Heart left ventricle (tissue), 16 donors: Measurements from ENCODE around the gene RXFP3. TPM values are rescaled to one million over a fixed set of nuclear protein-coding genes. Genes with fewer than 3 reads are reported as not detected.

ENCODE experiments used
- ATAC-seq, 4 donors: fragments of 200-7000 bp; cut with Tn5 transposase; one replicate each; pipeline ENCODE4 v1.9.1; 2020 to 2022; ENCODE audit warnings: moderate library complexity in 4 of 4, mild to moderate bottlenecking in 3 of 4, moderate number of reproducible peaks in 1 of 4
- DNase-seq, 5 donors: peaks; one replicate each; pipeline ENCODE4 v3.0.0-alpha.2; 2020
- H3K27ac ChIP-seq, 12 donors: fragments of 200-600 bp; sonication (generic) in 4 of 12; one replicate each; pipeline versions ENCODE4 v1.5.0 to v1.8.0; 2016 to 2022; ENCODE audit warnings: mild to moderate bottlenecking in 2 of 12
- H3K27me3 ChIP-seq, 9 donors: fragments of 200-600 bp; sonication (generic) in 2 of 9; one replicate each; pipeline versions ENCODE4 v1.5.1 to v1.8.0; 2016 to 2022; ENCODE audit warnings: mild to moderate bottlenecking in 3 of 9
- H3K36me3 ChIP-seq, 9 donors: fragments of 200-600 bp; sonication (generic) in 2 of 9; one replicate each; pipeline versions ENCODE4 v1.5.0 to v1.8.0; 2018 to 2022; ENCODE audit warnings: mild to moderate bottlenecking in 2 of 9
- H3K4me1 ChIP-seq, 12 donors: fragments of 200-600 bp; sonication (generic) in 4 of 12; one replicate each; pipeline versions ENCODE4 v1.5.0 to v1.8.0; 2016 to 2022; ENCODE audit warnings: mild to moderate bottlenecking in 3 of 12
- H3K4me3 ChIP-seq, 12 donors: fragments of 200-600 bp; sonication (generic) in 4 of 12; one replicate each; pipeline versions ENCODE4 v1.5.0 to v1.8.0; 2017 to 2022; ENCODE audit warnings: mild to moderate bottlenecking in 9 of 12, moderate library complexity in 4 of 12
- H3K9me3 ChIP-seq, 12 donors: fragments of 200-600 bp; sonication (generic) in 4 of 12; one replicate each; pipeline versions ENCODE4 v1.5.0 to v1.8.0; 2016 to 2022; ENCODE audit warnings: mild to moderate bottlenecking in 1 of 12
- POLR2A ChIP-seq, 2 donors: fragments of 450-650 bp; IDR thresholded peaks; one replicate each; pipeline ENCODE4 v1.6.1; 2017; ENCODE audit warnings: antibody characterized with exemption in 2 of 2, mild to moderate bottlenecking in 2 of 2, moderate library complexity in 2 of 2
- WGBS, 4 donors: extraction: QIAGEN DNeasy Blood & Tissue Kit in 2 of 4; methylation state at CpG; one replicate each; pipeline versions ENCODE4 v1.1.5 to v1.1.7; 2013 to 2018; 5-methylcytosine and 5-hydroxymethylcytosine counted together
- intact Hi-C, 10 donors: fragments of 100-400 bp; cut with DNase I; formaldehyde crosslinking; loops; one replicate each; pipeline versions ENCODE4 v1.11.1 to v1.14.2; 2022
- polyA plus RNA-seq, 2 donors: library from polyadenylated mRNA; stranded (reverse); fragments of 200-250 nt; gene quantifications; one replicate each; pipeline ENCODE4 v1.2.3, GENCODE V29; 2013
- total RNA-seq, 9 donors: library from RNA; depleted of rRNA in 2 of 9; stranded (reverse); fragments of >200 nt in 2 of 9; fragmentation: NEBNext Ultra II Directional in 3 of 9; extraction: Animal tissue kit (Norgen Biotek cat#: 25700) in 3 of 9; gene quantifications; one replicate each; pipeline versions ENCODE4 v1.1.0 to v1.2.4, GENCODE V29; 2016 to 2023
- TF ChIP-seq, protein P1 (sequence below), 12 donors: fragments of 200-600 bp; sonication (generic) in 4 of 12; IDR thresholded peaks; one replicate each; pipeline versions ENCODE4 v1.5.0 to v1.8.0; 2018 to 2022; ENCODE audit warnings: antibody characterized with exemption in 12 of 12, mild to moderate bottlenecking in 5 of 12
- donor health status: ischemic (EF 13 %, LVEDD 7.1; RV severe dilation, severe dysfunction).
- donor health status: healthy with polysubstance abuse.
- donor health status: DM: no; HTN: yes; CAD: no.
- donor health status: DM: no; HTN: no; CAD: no.
- donor health status: ischemic (EF 25% LVEDD 6.9; RV normal size, moderate dysfunction).
- donor health status: ischemic (EF 25% LVEDD 5.7; RV mildly dilated, moderate dysfunction).
- donor health status: healthy.
- donor health status: DM: yes; HTN: yes; CAD: no.
- donor health status: ischemic (EF 35%, LVEDD 5.7; RV mildly dilated, moderate dysfunction).
- donor health status: nonischemic (EF 11% LVEDD 7.7; RV severe dilation, severe dysfunction).
- donor health status: DM: yes; HTN: yes; CAD: no.
- donor health status: PGD.
- donor health status: ischemic (EF 29% LVEDD 5.4; RV normal size, mild dysfunction).
- donor health status: nonischemic (EF 23%, LVEDD 6.1; RV moderate dilation, normal function).

Gene RXFP3
- total and polyA plus RNA-seq, 11 donors, result 0.03 TPM; not detected in 10

DNA sequence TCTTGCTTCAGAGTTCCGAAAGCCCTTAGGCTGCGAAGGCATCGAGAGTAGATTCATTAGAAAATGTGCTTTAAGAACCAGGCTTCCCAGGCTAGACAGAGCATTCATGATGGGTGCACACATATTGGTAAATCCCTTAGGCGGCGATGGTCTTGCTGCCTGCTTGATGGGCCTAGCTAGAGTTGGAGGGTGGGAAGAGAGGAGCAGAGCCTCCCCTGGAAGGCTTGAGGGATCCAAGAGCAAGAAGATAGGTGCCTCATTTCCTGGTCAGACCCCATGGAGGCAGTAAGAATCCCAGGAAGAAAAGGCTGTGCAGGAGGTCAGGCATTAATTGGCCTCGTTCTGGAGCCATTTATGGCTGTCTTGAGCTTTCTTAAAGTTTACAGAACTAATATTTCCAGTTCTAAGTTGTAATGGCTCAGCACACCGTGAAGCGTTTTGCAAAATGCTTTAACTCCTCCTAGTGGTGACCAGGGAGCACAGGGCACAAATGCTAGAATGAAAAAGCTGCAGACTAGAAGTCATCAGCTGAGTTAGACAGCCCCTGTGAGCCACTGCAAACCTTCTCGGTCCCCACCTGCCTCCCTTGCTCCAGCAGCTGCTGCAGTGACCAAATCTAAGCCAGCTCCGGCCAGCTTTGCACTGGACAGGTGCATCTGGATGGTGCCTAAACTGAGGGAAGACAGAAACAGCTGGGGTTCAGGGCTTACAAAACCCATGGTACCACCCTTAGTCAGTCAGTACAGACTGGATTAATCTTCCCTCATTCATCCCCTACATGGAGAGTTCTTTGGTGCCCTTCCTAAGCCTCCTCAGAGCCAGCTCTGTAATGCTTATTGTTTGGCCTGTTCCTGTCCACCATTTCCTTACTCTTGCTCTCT lies 33.6 kb downstream of the RXFP3 start:
- intact Hi-C loops, result loop anchor here in 9 of 10 donors (2.0 to 10.0 kb wide), 6 partner anchors 495 to 535 kb away; no protein-coding TSS in a partner anchor
- ATAC-seq, result peak; percentile 64 to 81 (median 70)

DNA sequence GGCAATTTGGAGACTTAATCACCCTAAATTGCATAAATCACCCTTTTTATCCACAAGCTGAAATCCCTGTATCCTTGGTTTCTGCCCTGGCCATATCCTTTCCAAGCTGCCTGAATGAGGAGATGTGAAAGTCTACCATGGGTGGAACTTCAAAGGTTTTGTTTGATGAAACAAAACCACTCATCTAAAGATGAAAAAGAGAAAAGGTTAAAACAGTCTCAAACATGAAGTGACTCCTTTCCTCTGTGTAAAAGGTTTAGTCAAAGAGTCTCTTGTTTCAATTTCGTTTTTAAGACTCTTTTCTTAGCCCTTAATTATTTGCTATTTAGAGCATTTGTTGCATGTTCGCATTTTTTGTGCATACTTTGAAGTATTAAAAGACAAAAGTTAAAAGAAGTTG lies 37.1 kb downstream of the RXFP3 start:
- ATAC-seq (no peak), DNase-seq (no peak)
- Histone ChIP-seq H3K4me3 (no peak overlapping the region), H3K27ac (no peak overlapping the region), H3K36me3 (no peaks in the 10 kb centered on the region), H3K27me3 (no peaks in the 10 kb centered on the region), H3K9me3 (no peaks in the 10 kb centered on the region), H3K4me1 (peaks cover 0 to 13% (median under 1%) of the 10 kb centered on the region in 12 donors)
- TF ChIP-seq, protein P1, sequence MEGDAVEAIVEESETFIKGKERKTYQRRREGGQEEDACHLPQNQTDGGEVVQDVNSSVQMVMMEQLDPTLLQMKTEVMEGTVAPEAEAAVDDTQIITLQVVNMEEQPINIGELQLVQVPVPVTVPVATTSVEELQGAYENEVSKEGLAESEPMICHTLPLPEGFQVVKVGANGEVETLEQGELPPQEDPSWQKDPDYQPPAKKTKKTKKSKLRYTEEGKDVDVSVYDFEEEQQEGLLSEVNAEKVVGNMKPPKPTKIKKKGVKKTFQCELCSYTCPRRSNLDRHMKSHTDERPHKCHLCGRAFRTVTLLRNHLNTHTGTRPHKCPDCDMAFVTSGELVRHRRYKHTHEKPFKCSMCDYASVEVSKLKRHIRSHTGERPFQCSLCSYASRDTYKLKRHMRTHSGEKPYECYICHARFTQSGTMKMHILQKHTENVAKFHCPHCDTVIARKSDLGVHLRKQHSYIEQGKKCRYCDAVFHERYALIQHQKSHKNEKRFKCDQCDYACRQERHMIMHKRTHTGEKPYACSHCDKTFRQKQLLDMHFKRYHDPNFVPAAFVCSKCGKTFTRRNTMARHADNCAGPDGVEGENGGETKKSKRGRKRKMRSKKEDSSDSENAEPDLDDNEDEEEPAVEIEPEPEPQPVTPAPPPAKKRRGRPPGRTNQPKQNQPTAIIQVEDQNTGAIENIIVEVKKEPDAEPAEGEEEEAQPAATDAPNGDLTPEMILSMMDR (IDR thresholded peaks at IDR 0.05), result no peak
- TF ChIP-seq POLR2A (IDR thresholded peaks at IDR 0.05), result no peak
- intact Hi-C loops, result loop anchor here in 3 of 10 donors (5.0 to 10.0 kb wide), 2 partner anchors 536 to 538 kb away; no protein-coding TSS in a partner anchor
- 83 to 87% (median 85%) methylated on average over 2 of the region's 2 CpGs for WGBS, 4 donors

More for the DNA sequence above, 33.6 kb downstream of the RXFP3 start:
- H3K27ac ChIP-seq, result no peak overlapping the region
- H3K9me3 ChIP-seq, result no peaks in the 10 kb centered on the region
- no peaks in the 10 kb centered on the region for H3K27me3 ChIP-seq
- TF ChIP-seq, protein P1 (IDR thresholded peaks at IDR 0.05), result peak; percentile 52 to 77 (median 62)
- no peak for TF ChIP-seq POLR2A (IDR thresholded peaks at IDR 0.05)
- peak in 3 of 5 donors; percentile 13 to 19 (median 18) for DNase-seq
- 51 to 62% (median 57%) methylated on average over 10 of the region's 10 CpGs for WGBS, 4 donors
- H3K4me3 ChIP-seq, result no peak overlapping the region
- H3K4me1 ChIP-seq, result peaks cover 0 to 15% (median 0%) of the 10 kb centered on the region in 12 donors
- H3K36me3 ChIP-seq, result no peaks in the 10 kb centered on the region

DNA sequence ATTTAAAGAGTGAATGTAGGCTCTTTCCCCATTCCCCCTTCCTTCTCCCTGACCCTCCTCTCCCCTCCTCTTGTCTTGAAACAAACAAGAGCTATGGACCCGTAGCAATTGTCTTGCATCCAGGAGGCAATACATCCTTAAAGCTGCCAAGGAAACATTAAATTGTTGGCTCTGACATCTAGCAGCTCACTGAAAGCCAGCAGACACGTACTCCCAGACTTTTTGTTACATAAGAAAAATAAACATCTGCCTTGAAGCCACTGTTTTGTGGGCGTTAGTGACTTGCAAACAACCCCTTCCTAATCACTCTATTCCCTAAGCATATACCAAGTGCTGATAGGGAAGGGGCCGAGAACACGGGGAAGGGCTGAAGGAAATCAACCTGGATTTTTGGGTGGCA lies 39.7 kb downstream of the RXFP3 start:
- H3K4me3 ChIP-seq, result no peak overlapping the region
- no peak for DNase-seq
- WGBS, 4 donors, result 43 to 56% (median 45%) methylated on average over 5 of the region's 5 CpGs

More for the DNA sequence above, 39.7 kb downstream of the RXFP3 start:
- H3K27me3 ChIP-seq, result no peaks in the 10 kb centered on the region
- intact Hi-C loops, result loop anchor here in 1 of 10 donors (10.0 kb wide), 1 partner anchor 541 kb away; no protein-coding TSS in a partner anchor
- peaks cover 0 to 9% (median 0%) of the 10 kb centered on the region in 12 donors for H3K4me1 ChIP-seq
- H3K27ac ChIP-seq, result peak overlapping the region in 2 of 12 donors; percentile 32 to 69
- no peak for TF ChIP-seq POLR2A (IDR thresholded peaks at IDR 0.05)
- TF ChIP-seq, protein P1 (IDR thresholded peaks at IDR 0.05), result no peak
- H3K36me3 ChIP-seq, result no peaks in the 10 kb centered on the region
- no peak for ATAC-seq
- no peaks in the 10 kb centered on the region for H3K9me3 ChIP-seq
